CD4-positive, alpha-beta T cell treated with Interferon gamma for 1 hour (primary cell): ENCODE data around the gene FTSJ1.

Source experiments
- DNase-seq: peaks from one replicate; pipeline ENCODE4 v3.0.0-alpha.2; 2020

Gene FTSJ1

GRCh38 chrX:48531358-48531959 is 55.5 kb downstream of the FTSJ1 start:
- DNase-seq, result no peak

GRCh38 chrX:48532161-48532560 is 56.2 kb downstream of the FTSJ1 start:
- DNase-seq, result no peak

GRCh38 chrX:48533165-48533564 is 57.2 kb downstream of the FTSJ1 start:
- no peak for DNase-seq
